GM12878 (cell line): ENCODE measurements around the gene PDE11A. TPM values are rescaled to one million over a fixed set of nuclear protein-coding genes. Genes with fewer than 3 reads are reported as not detected.

Source experiments
- ATAC-seq: fragments of 200-7000 bp; cut with Tn5 transposase; 3 replicates; pipeline ENCODE4 v1.9.1; 2020; ENCODE audit warnings: mild to moderate bottlenecking, moderate library complexity
- BruUV-seq: library from RNA; stranded (reverse); fragments of 400-500 nt; replicated peaks from 2 replicates; lab custom pipeline; 2021; lab: Mats Ljungman, UMichigan
- CTCF ChIA-PET: fragments of 300-600 bp; sonication (Branson Sonifier 250); formaldehyde crosslinking; extraction: SDS; loops from one replicate; lab custom pipeline; 2021; ENCODE audit warnings: inconsistent platforms; lab: Yijun Ruan, JAX
- POLR2A ChIA-PET: fragments of 350-600 bp; formaldehyde crosslinking; extraction: SDS; loops from one replicate; lab custom pipeline; 2021; ENCODE audit warnings: inconsistent platforms; lab: Charles Lee
- RAD21 ChIA-PET: fragments of 300-600 bp; sonication (Branson Sonifier 250); formaldehyde crosslinking; loops from one replicate; lab custom pipeline; 2023; ENCODE audit warnings: antibody characterized with exemption; ENCODE audit not compliant: unreplicated experiment; lab: Charles Lee
- SMC1A ChIA-PET: fragments of 300-600 bp; sonication (Branson Sonifier 250); formaldehyde crosslinking; loops from one replicate; lab custom pipeline; 2023; ENCODE audit not compliant: unreplicated experiment, uncharacterized antibody; lab: Charles Lee
- DNase-seq: peaks from one replicate; pipeline ENCODE4 v3.0.0-alpha.2; 2011; ENCODE audit warnings: low read depth, low spot score
- FAIRE-seq: peaks from 3 replicates; lab custom pipeline; 2011; peaks lifted over from hg19 to GRCh38; lab: Jason Lieb, UNC
- H2AFZ ChIP-seq: 2 replicates; pipeline ENCODE4 v1.6.0; 2011; ENCODE audit warnings: low read depth, low read length, control low read depth; ENCODE audit not compliant: control insufficient read depth
- H3K27ac ChIP-seq: 2 replicates; pipeline ENCODE4 v1.5.1; 2011; ENCODE audit warnings: control low read depth; ENCODE audit not compliant: control insufficient read depth, insufficient read depth
- H3K27me3 ChIP-seq, 2 experiments: replicated peaks in 1 of 2; 2 replicates each; pipeline versions ENCODE4 v1.6.0 to v1.6.1; 2011; ENCODE audit warnings: low read length in 1 of 2; ENCODE audit not compliant: control insufficient read depth in 2 of 2, insufficient read depth in 2 of 2
- H3K36me3 ChIP-seq, 2 experiments: 2 replicates each; pipeline ENCODE4 v1.5.1; 2011; ENCODE audit warnings: low read length in 1 of 2; ENCODE audit not compliant: control insufficient read depth in 2 of 2, insufficient read depth in 2 of 2
- H3K4me1 ChIP-seq: 2 replicates; pipeline ENCODE4 v1.6.1; 2011; ENCODE audit warnings: mild to moderate bottlenecking, low read length, moderate library complexity, mixed read lengths; ENCODE audit not compliant: control insufficient read depth, insufficient read depth
- H3K4me2 ChIP-seq: 2 replicates; pipeline ENCODE4 v1.6.0; 2011; ENCODE audit warnings: control low read depth; ENCODE audit not compliant: control insufficient read depth, insufficient read depth
- H3K4me3 ChIP-seq: fragments of 200-600 bp; sonication (generic); 2 replicates; pipeline ENCODE4 v1.5.1; 2016
- H3K79me2 ChIP-seq: 2 replicates; pipeline ENCODE4 v1.6.0; 2011; ENCODE audit warnings: low read length; ENCODE audit not compliant: control insufficient read depth, insufficient read depth
- H3K9ac ChIP-seq: 2 replicates; pipeline ENCODE4 v1.8.0; 2011; ENCODE audit warnings: low read length, control low read depth, mixed read lengths; ENCODE audit not compliant: control insufficient read depth, insufficient read depth
- H3K9me3 ChIP-seq: replicated peaks from 3 replicates; pipeline ENCODE4 v1.5.1; 2011; ENCODE audit warnings: mild to moderate bottlenecking, low read length; ENCODE audit not compliant: control insufficient read depth, insufficient read depth
- H4K20me1 ChIP-seq: 2 replicates; pipeline ENCODE4 v1.6.0; 2011; ENCODE audit not compliant: control insufficient read depth, insufficient read depth
- ASH2L ChIP-seq: fragments of 300-600, 200-600 bp; sonication (generic); IDR thresholded peaks from 2 replicates; pipeline ENCODE4 v1.6.1; 2017; ENCODE audit warnings: low read depth, mild to moderate bottlenecking, borderline replicate concordance
- ELK1 ChIP-seq: IDR thresholded peaks from 2 replicates; pipeline ENCODE4 v1.6.1; 2012; ENCODE audit warnings: low read depth, low read length, improper control_type of control experiment
- ETV6 ChIP-seq, 2 experiments: fragments of 450-650 bp in 1 of 2; IDR thresholded peaks in 1 of 2; conservative IDR thresholded peaks in 1 of 2; 2 replicates each; pipeline ENCODE4 v1.6.1; 2014; ENCODE audit warnings: antibody characterized with exemption in 1 of 2, borderline replicate concordance in 1 of 2, low read depth in 1 of 2, mild to moderate bottlenecking in 1 of 2, moderate library complexity in 1 of 2
- KLF5 ChIP-seq: fragments of 450-650 bp; IDR thresholded peaks from 2 replicates; pipeline ENCODE4 v1.6.1; 2014; ENCODE audit warnings: mild to moderate bottlenecking; ENCODE audit not compliant: partially characterized antibody
- MXI1 ChIP-seq: fragments of 150-350 bp; IDR thresholded peaks from 2 replicates; pipeline ENCODE4 v1.6.1; 2011; ENCODE audit warnings: low read depth, mild to moderate bottlenecking, inconsistent platforms, low read length, improper control_type of control experiment
- RELB ChIP-seq: fragments of 450-650 bp; IDR thresholded peaks from 2 replicates; pipeline ENCODE4 v1.6.1; 2017; ENCODE audit warnings: low read depth, mild to moderate bottlenecking, moderate library complexity
- SIX5 ChIP-seq: IDR thresholded peaks from 2 replicates; pipeline ENCODE4 v1.6.1; 2011; ENCODE audit warnings: mild to moderate bottlenecking, low read depth, low read length, moderate library complexity; ENCODE audit not compliant: severe bottlenecking
- SUPT20H ChIP-seq: IDR thresholded peaks from 2 replicates; pipeline ENCODE4 v1.6.1; 2011; ENCODE audit warnings: low read depth, mild to moderate bottlenecking, low read length, moderate library complexity, borderline replicate concordance; ENCODE audit not compliant: control insufficient read depth
- ZNF217 ChIP-seq: fragments of 450-650 bp; IDR thresholded peaks from 2 replicates; pipeline ENCODE4 v1.6.1; 2017; ENCODE audit warnings: antibody characterized with exemption, mild to moderate bottlenecking
- ZSCAN29 ChIP-seq: fragments of 450-650 bp; IDR thresholded peaks from 2 replicates; pipeline ENCODE4 v1.6.1; 2017; ENCODE audit warnings: mild to moderate bottlenecking, moderate library complexity
- WGBS: methylation state at CpG from one replicate; pipeline ENCODE4 v1.1.6; 2016; ENCODE audit warnings: low lambda C conversion rate; ENCODE audit not compliant: insufficient replicate concordance, insufficient coverage; ENCODE audit errors: missing lambda C conversion rate; 5-methylcytosine and 5-hydroxymethylcytosine counted together
- in situ Hi-C: fragments of 300-500 bp; cut with MboI; formaldehyde crosslinking; loops from 9 replicates; pipeline ENCODE4 v1.14.3; 2018; ENCODE audit warnings: mixed read lengths
- intact Hi-C: fragments of 100-400 bp; cut with micrococcal nuclease; formaldehyde crosslinking; loops from one replicate; pipeline ENCODE4 v1.14.2; 2022; ENCODE audit not compliant: unreplicated experiment
- polyA plus RNA-seq, 11 experiments: library from polyadenylated mRNA; depleted of rRNA in 4 of 11; unstranded in 6 of 11; stranded (reverse) in 5 of 11; fragments of >200 nt; fragmentation: Nextera tagmentation in 4 of 11; fragmentation: Illumina TruSeq in 1 of 11; extraction: Ambion mirVana in 4 of 11; extraction: Trizol in 1 of 11; gene quantifications; 1 replicate in 1 of 11; 2 replicates in 10 of 11; pipeline versions ENCODE4 v1.2.1 to v1.2.3, GENCODE V29; 2011 to 2016; ENCODE audit warnings: inconsistent platforms in 2 of 11, missing spikeins in 2 of 11, low read depth in 1 of 11
- total RNA-seq, 4 experiments: library from RNA; depleted of rRNA in 3 of 4; stranded (reverse); fragments of >200 nt in 3 of 4; fragmentation: Illumina TruSeq in 1 of 4; extraction: Trizol in 1 of 4; gene quantifications; 2 replicates each; pipeline versions ENCODE4 v1.2.1 to v1.2.3, GENCODE V29; 2013 to 2021
- TF ChIP-seq, protein P1 (sequence below): fragments of 450-650 bp; IDR thresholded peaks from 2 replicates; pipeline ENCODE4 v1.6.1; 2018; ENCODE audit warnings: borderline replicate concordance, mild to moderate bottlenecking; ENCODE audit not compliant: partially characterized antibody

PDE11A gene
- total and polyA plus RNA-seq, 10 of the 15 experiments (the other 5 are each of a cell fraction or from before 2014, with no cell fraction given) = 0.01 to 0.17 (median 0.06) TPM; not detected in 5

- Histone ChIP-seq H3K36me3 (no peaks in the 10 kb centered on the region), H3K4me2 (no peak overlapping the region), H2AFZ (no peak overlapping the region), H4K20me1 (no peaks in the 10 kb centered on the region), H3K9me3 (no peaks in the 10 kb centered on the region), H3K79me2 (no peaks in the 10 kb centered on the region), H3K4me3 (no peak overlapping the region), H3K9ac (no peak overlapping the region), H3K27me3 (no peaks in the 10 kb centered on the region), H3K4me1 (no peaks in the 10 kb centered on the region), H3K27ac (no peak overlapping the region)
- ATAC-seq (no peak), FAIRE-seq (no peak), DNase-seq (no peak)
- POLR2A ChIA-PET = no interaction called here
- TF ChIP-seq SIX5 (no peak), KLF5 (no peak), SUPT20H (no peak), ASH2L (no peak), RELB (no peak), MXI1 (no peak), ZNF217 (no peak), ETV6 (conservative IDR thresholded peaks at IDR 0.05 in 1 of 2, IDR thresholded peaks at IDR 0.05 in 1 of 2; ENCODE audit: borderline replicate concordance in 1 of 2, low read depth in 1 of 2) (no peak), ELK1 (no peak), ZSCAN29 (no peak)
- TF ChIP-seq, protein P1, sequence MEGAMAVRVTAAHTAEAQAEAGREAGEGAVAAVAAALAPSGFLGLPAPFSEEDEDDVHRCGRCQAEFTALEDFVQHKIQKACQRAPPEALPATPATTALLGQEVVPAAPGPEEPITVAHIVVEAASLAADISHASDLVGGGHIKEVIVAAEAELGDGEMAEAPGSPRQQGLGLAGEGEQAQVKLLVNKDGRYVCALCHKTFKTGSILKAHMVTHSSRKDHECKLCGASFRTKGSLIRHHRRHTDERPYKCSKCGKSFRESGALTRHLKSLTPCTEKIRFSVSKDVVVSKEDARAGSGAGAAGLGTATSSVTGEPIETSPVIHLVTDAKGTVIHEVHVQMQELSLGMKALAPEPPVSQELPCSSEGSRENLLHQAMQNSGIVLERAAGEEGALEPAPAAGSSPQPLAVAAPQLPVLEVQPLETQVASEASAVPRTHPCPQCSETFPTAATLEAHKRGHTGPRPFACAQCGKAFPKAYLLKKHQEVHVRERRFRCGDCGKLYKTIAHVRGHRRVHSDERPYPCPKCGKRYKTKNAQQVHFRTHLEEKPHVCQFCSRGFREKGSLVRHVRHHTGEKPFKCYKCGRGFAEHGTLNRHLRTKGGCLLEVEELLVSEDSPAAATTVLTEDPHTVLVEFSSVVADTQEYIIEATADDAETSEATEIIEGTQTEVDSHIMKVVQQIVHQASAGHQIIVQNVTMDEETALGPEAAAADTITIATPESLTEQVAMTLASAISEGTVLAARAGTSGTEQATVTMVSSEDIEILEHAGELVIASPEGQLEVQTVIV = no peak
- RAD21 ChIA-PET = no interaction called here
- intact Hi-C loops = no loop called here
- CTCF ChIA-PET = no interaction called here
- in situ Hi-C loops = no loop called here
- BruUV-seq = no TSS peak
- WGBS = 0% methylated on average over 1 of the region's 1 CpG
- SMC1A ChIA-PET = no interaction called here
Measured at GRCh38 chr2:177830881-177831386, 241.6 kb downstream of the PDE11A start.
